ENCODE measurements around the gene ZNF665. TPM values are rescaled to one million over a fixed set of nuclear protein-coding genes. Genes with fewer than 3 reads are reported as not detected.

ZNF665 gene
- polyA plus RNA-seq, 1 donor from 2014 or later: 2.6 TPM

GRCh38 chr19:53183146-53183764 is 9.9 kb downstream of the ZNF665 start:
- Histone ChIP-seq H3K9me3 (ENCODE audit: low read length) (no peaks in the 10 kb centered on the region), H3K9ac (ENCODE audit: low read length) (no peak overlapping the region), H3K27me3 (ENCODE audit: insufficient read depth, low read depth, low read length) (no peaks in the 10 kb centered on the region), H3K27ac (ENCODE audit: low read length) (no peak overlapping the region), H2AFZ (ENCODE audit: low read depth, low read length) (no peak overlapping the region), H3K9me2 (ENCODE audit: insufficient read depth, low read length) (no peaks in the 10 kb centered on the region), H3K4me2 (ENCODE audit: low read length) (no peak overlapping the region), H3K4me3 (ENCODE audit: low read length) (no peak overlapping the region), H3K79me2 (replicated peaks; ENCODE audit: insufficient read depth, low read length) (no peaks in the 10 kb centered on the region), H4K20me1 (ENCODE audit: insufficient read depth) (no peaks in the 10 kb centered on the region), H3K36me3 (ENCODE audit: insufficient read depth, low read length) (no peaks in the 10 kb centered on the region), H3F3A (ENCODE audit: insufficient read depth, low read length, poor library complexity, severe bottlenecking) (no peaks in the 10 kb centered on the region)
- TF ChIP-seq SMC3 (conservative IDR thresholded peaks at IDR 0.05; ENCODE audit: poor library complexity) (no peak), MXI1 (conservative IDR thresholded peaks at IDR 0.05; ENCODE audit: poor library complexity, severe bottlenecking) (no peak), RAD21 (conservative IDR thresholded peaks at IDR 0.05) (no peak), EZH2 (IDR thresholded peaks at IDR 0.05; ENCODE audit: borderline replicate concordance, insufficient read depth, low read length, poor library complexity, severe bottlenecking) (no peak), POLR2AphosphoS5 (IDR thresholded peaks at IDR 0.05) (no peak), TAF1 (IDR thresholded peaks at IDR 0.05; ENCODE audit: low read depth) (no peak), EP300 (conservative IDR thresholded peaks at IDR 0.05; ENCODE audit: poor library complexity, severe bottlenecking) (no peak)
- TF ChIP-seq, protein P1, sequence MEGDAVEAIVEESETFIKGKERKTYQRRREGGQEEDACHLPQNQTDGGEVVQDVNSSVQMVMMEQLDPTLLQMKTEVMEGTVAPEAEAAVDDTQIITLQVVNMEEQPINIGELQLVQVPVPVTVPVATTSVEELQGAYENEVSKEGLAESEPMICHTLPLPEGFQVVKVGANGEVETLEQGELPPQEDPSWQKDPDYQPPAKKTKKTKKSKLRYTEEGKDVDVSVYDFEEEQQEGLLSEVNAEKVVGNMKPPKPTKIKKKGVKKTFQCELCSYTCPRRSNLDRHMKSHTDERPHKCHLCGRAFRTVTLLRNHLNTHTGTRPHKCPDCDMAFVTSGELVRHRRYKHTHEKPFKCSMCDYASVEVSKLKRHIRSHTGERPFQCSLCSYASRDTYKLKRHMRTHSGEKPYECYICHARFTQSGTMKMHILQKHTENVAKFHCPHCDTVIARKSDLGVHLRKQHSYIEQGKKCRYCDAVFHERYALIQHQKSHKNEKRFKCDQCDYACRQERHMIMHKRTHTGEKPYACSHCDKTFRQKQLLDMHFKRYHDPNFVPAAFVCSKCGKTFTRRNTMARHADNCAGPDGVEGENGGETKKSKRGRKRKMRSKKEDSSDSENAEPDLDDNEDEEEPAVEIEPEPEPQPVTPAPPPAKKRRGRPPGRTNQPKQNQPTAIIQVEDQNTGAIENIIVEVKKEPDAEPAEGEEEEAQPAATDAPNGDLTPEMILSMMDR (IDR thresholded peaks at IDR 0.05; ENCODE audit: poor library complexity, severe bottlenecking): no peak
- TF ChIP-seq, protein P2, sequence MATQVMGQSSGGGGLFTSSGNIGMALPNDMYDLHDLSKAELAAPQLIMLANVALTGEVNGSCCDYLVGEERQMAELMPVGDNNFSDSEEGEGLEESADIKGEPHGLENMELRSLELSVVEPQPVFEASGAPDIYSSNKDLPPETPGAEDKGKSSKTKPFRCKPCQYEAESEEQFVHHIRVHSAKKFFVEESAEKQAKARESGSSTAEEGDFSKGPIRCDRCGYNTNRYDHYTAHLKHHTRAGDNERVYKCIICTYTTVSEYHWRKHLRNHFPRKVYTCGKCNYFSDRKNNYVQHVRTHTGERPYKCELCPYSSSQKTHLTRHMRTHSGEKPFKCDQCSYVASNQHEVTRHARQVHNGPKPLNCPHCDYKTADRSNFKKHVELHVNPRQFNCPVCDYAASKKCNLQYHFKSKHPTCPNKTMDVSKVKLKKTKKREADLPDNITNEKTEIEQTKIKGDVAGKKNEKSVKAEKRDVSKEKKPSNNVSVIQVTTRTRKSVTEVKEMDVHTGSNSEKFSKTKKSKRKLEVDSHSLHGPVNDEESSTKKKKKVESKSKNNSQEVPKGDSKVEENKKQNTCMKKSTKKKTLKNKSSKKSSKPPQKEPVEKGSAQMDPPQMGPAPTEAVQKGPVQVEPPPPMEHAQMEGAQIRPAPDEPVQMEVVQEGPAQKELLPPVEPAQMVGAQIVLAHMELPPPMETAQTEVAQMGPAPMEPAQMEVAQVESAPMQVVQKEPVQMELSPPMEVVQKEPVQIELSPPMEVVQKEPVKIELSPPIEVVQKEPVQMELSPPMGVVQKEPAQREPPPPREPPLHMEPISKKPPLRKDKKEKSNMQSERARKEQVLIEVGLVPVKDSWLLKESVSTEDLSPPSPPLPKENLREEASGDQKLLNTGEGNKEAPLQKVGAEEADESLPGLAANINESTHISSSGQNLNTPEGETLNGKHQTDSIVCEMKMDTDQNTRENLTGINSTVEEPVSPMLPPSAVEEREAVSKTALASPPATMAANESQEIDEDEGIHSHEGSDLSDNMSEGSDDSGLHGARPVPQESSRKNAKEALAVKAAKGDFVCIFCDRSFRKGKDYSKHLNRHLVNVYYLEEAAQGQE (IDR thresholded peaks at IDR 0.05; ENCODE audit: borderline replicate concordance): no peak

GRCh38 chr19:53182202-53182601 is 11.0 kb downstream of the ZNF665 start:
- no peaks in the 10 kb centered on the region for H3F3A ChIP-seq (ENCODE audit: insufficient read depth, low read length, poor library complexity, severe bottlenecking)
- H3K27me3 ChIP-seq (ENCODE audit: insufficient read depth, low read depth, low read length): no peaks in the 10 kb centered on the region
- TF ChIP-seq TAF1 (IDR thresholded peaks at IDR 0.05; ENCODE audit: low read depth) (no peak), EP300 (conservative IDR thresholded peaks at IDR 0.05; ENCODE audit: poor library complexity, severe bottlenecking) (no peak)
- H3K27ac ChIP-seq (ENCODE audit: low read length): no peak overlapping the region
- H2AFZ ChIP-seq (ENCODE audit: low read depth, low read length): no peak overlapping the region
- H3K36me3 ChIP-seq (ENCODE audit: insufficient read depth, low read length): no peaks in the 10 kb centered on the region
- no peaks in the 10 kb centered on the region for H3K79me2 ChIP-seq (replicated peaks; ENCODE audit: insufficient read depth, low read length)
- no peak overlapping the region for H3K9ac ChIP-seq (ENCODE audit: low read length)
- no peaks in the 10 kb centered on the region for H3K9me2 ChIP-seq (ENCODE audit: insufficient read depth, low read length)
- no peaks in the 10 kb centered on the region for H4K20me1 ChIP-seq (ENCODE audit: insufficient read depth)
- H3K9me3 ChIP-seq (ENCODE audit: low read length): no peaks in the 10 kb centered on the region
- no peak overlapping the region for H3K4me2 ChIP-seq (ENCODE audit: low read length)
- H3K4me3 ChIP-seq (ENCODE audit: low read length): no peak overlapping the region
